Astrocyte of the hippocampus (primary cell): Measurements from ENCODE around the gene CCNQ.

Source experiments
- DNase-seq: peaks from one replicate; pipeline ENCODE4 v3.0.0; 2011; ENCODE audit warnings: low read depth, low spot score

CCNQ gene

GRCh38 chrX:153598541-153599191 lies at the start of gene CCNQ:
Gene CCNQ (minus strand): TSS chrX:153599139. CDS start chrX:153599073, 66 bp downstream.
- peak; percentile 56 for DNase-seq

DNA sequence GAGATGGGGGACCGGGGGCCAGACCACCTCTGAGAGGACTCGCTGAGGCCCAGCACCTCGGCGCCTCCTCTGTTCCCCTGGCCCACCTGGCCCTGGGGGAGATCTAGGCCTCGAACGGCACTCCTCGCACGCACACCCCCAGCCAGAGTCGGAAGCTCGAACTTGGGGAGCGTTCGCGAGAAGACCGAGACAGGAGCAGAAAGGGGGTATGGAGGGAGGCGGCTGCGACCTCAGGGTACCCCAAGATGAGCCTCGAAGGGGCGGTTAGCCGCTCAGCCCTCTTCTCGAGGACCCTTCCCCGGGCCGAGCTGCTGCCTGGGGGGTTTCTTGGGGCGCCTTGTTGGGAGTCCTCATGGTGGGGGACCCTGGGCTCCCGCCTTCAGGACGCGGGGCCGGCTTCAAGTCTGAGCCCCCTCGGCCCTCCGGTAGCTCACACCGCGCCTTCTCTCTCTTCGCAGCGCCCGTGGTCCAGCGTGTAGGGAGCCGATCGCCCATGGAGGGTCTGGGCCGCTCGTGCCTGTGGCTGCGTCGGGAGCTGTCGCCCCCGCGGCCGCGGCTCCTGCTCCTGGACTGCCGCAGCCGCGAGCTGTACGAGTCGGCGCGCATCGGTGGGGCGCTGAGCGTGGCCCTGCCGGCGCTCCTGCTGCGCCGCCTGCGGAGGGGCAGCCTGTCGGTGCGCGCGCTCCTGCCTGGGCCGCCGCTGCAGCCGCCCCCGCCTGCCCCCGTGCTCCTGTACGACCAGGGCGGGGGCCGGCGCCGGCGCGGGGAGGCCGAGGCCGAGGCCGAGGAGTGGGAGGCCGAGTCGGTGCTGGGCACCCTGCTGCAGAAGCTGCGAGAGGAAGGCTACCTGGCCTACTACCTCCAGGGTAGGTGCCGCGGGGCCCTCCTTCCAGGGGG lies 48.8 kb upstream of the CCNQ start:
- no peak for DNase-seq

DNA sequence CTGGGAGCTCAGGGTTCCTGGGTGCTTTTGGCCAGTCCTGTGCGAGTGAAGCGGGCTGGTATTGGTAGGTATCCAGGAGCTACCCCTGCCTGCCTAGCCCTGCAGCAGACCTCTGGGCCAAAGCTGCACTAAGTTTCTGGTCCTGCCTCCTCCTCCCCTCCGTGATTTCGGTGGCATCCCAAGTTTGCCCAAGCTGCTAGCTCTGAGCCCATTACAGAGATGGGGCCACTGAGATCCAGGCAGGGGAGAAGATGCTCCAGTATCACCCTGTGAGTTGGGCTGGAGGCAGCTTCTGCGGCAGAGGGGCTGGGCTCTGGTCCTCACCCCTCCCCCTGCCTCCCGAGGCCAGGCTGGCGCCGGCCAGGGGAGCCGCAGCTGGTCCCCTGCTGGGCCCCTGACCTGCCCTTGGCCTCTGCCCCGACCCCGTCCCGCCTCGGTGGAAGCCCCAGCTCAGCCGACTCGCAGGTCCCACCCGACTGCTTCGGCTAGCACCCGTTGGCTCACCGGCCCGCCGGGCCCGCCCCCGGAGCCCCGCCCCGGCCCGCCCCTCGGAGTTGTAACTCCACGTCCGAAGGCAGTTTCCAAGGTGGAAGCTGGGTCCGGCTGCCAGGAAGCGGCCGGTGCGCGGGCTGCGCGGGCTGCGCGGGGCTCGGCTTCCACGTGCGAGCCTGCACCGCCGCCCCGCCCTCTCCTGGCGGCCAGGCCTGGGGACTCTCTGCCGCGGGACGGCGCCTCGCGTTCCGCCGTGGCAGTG lies 47.9 kb upstream of the CCNQ start, which contains the start of gene DUSP9:
DUSP9 (plus strand) TSS at position 584 of the 754 bp plus-strand sequence. CDS start 751 bp downstream, outside the sequence.
- peak; percentile 50 for DNase-seq

GRCh38 chrX:153645921-153646488 lies 47.1 kb upstream of the CCNQ start:
- DNase-seq = no peak

- DNase-seq = no peak
Observed at GRCh38 chrX:153645151-153645550, 46.2 kb upstream of the CCNQ start.

- no peak for DNase-seq
Observed at GRCh38 chrX:153644356-153645125, 45.6 kb upstream of the CCNQ start.

GRCh38 chrX:153643431-153644351 lies 44.8 kb upstream of the CCNQ start:
- peak; percentile 22 for DNase-seq

- DNase-seq = no peak
Observed at GRCh38 chrX:153642655-153643430, 43.9 kb upstream of the CCNQ start.

- DNase-seq = peak; percentile 10
Observed at GRCh38 chrX:153642051-153642654, 43.2 kb upstream of the CCNQ start.

- DNase-seq = no peak
Observed at GRCh38 chrX:153641627-153642026, 42.7 kb upstream of the CCNQ start.

DNA sequence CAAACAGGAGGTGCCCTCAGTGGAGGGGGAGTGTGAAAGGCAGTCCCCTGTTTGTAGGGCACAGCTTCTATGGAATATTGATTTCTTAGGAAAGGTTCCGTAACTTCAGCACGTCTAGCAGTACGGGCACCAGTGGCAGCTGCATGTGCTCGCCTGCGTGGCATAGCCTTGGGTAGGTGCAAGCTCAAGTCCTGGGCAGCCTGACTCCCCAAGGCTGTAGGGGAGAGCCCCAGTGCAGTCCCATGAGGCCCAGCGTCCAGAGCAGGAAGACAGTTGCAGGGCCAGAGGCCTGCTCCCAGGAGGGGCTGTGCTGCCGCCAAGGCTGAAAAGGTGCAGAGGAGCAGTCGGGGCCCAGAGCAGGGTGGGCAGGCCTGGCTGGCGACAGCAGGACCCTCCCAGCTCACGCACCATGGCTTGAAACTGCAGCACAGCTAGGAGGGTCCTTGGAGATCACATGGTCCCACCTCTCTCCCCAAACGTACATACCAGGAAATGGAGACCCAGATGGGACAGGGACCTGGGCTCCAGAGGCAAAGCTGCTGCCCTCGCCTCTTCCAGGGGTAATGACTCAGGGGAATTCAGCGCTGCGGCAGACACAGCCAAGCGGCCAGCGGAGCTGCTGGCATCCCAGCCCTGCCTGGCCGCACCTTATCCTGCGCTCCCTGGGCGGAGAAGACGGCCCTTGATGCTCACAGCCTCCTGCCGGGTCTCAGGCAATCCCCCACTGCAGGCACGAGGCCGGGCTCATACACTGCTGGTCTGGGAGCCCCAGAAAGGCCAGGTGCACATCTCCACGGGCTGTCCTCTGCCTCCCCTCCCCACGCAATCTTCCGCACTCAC lies 42.0 kb upstream of the CCNQ start:
- no peak for DNase-seq

- DNase-seq = no peak
Observed at GRCh38 chrX:153640045-153640686, 41.2 kb upstream of the CCNQ start.

DNA sequence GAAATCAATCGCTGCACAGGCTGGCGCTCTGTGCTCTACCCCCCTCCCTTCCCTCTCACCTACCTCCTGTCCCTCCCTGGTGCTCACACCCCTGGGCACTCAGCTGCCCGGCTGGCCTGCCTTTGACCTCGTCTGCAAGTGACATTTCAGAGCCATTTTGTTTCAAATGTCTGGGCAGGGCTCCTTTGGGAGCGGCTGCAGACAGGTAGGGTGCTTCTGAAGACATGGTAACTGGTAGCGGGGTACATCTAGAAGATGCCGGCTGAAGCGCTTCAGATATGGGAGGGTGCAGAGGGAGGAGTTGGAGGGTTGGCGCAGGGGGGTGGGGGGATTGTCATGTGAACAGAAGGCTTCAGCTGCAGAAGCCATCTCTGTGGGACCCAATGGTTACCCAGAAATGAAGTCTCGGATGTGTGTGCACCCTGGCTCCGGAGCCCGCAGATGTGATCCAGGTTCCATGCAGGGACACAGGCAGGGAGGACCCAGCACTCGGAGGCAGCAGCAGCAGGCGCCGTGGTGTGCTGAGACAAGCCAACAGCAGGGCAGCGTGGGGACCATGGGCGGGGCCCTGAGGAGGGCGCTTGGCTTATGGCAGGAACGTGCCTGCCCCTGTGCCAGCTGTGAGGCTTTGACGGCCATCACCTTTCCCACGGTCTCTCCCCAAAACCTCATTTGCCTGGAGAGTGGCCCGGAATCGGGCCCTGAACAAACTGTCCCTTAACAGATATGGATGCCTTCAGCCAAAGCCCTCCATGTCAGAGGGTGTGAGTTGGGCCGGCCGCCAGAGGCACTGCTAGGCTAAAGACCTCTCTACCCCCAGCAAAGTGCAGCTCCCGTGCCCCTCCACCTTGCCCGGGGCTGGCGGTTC lies 40.5 kb upstream of the CCNQ start:
- no peak for DNase-seq

DNA sequence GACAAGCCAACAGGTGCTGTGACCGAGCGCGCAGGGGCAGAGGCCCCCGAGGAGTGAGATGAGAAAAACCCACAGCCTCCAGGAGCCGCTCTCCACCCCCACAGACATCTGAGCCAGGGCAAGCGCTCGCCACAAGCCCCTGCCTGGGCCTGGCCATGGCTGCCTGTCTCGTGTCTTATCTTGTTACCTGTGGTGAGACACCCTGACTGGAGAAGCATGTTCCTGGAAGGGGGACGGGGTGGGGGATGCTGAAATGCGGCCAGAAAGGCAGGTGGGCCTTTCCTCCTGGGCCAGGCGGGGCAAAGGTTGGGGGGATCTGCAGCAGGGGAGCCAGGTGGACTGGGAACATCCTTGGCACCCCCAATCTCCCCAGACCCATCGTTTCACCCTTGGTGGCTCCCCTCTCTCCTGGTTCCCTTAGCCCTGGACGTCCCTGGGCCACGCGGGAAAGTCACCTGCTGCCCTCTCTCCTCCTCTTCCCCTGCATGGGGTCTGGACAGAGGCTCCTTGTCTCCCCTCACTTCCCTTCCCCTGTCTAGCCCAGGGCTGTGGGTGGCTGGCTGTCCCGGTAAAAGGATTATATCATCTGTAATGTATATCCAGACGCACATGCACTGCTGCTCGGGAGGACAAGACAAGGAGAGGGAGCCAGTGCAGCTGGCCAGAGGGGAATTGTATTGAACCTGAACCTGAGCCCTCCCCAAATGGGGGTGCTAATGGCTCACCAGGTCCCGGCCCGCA lies 39.7 kb upstream of the CCNQ start:
- DNase-seq = no peak

DNA sequence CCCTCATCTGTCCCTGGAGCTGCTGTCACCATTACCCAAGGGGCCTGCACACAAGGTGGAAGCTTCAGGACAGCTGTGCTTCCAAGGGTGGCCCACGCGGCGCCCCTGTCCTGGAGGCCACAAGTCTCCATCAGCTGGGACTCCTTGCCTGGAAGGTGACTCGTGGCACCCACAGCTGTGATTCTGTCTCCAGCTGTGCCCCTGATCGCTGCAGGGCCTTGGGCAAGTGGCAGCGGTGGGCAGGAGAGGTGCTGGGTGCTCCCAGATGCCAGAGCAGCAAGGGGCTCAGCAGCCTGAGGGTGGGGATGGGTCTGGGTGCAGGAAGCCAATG lies 39.1 kb upstream of the CCNQ start:
- DNase-seq = no peak
